ENCODE results near the gene PRR12. TPM values are rescaled to one million over a fixed set of nuclear protein-coding genes. Genes with fewer than 3 reads are reported as not detected.
A peak's percentile ranks its signal among the peaks of the same experiment; 100 is the strongest.

PRR12 gene
- total and polyA plus RNA-seq, 11 donors = 8.0 to 20.0 (median 14.2) TPM

DNA sequence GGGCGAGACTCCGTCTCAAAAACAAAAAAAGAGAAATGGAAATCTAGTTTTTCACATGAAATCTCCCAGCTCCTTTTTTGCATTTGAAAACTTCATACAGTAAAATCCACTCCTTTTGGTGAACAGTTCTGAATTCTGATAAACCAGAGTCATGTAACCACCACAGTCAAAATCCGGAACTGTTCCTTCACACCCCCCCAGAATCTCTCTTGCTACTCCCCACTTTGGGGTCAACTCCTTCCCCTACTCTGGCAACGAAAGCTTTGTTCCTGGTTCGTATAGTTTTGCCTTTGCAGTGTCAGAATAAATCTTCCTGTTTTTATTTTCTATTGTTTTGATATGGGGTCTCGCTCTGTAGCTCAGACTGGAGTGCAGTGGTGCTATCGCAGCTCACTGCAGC lies 39.5 kb upstream of the PRR12 start:
- H3K27me3 ChIP-seq = no peaks in the 10 kb centered on the region
- intact Hi-C loops (cut with DNase I) = no loop called here
- H3K4me1 ChIP-seq = peaks cover 0 to 53% (median under 1%) of the 10 kb centered on the region in 12 donors
- H3K36me3 ChIP-seq = peaks cover 0 to 40% (median 19%) of the 10 kb centered on the region in 9 donors
- ATAC-seq (no peak), DNase-seq (no peak)
- peak overlapping the region in 1 of 12 donors; percentile 51 for H3K27ac ChIP-seq
- 89 to 96% (median 93%) methylated on average over 7 of the region's 7 CpGs for WGBS, 4 donors
- no peaks in the 10 kb centered on the region for H3K9me3 ChIP-seq
- H3K4me3 ChIP-seq = no peak overlapping the region
- TF ChIP-seq, protein P1, sequence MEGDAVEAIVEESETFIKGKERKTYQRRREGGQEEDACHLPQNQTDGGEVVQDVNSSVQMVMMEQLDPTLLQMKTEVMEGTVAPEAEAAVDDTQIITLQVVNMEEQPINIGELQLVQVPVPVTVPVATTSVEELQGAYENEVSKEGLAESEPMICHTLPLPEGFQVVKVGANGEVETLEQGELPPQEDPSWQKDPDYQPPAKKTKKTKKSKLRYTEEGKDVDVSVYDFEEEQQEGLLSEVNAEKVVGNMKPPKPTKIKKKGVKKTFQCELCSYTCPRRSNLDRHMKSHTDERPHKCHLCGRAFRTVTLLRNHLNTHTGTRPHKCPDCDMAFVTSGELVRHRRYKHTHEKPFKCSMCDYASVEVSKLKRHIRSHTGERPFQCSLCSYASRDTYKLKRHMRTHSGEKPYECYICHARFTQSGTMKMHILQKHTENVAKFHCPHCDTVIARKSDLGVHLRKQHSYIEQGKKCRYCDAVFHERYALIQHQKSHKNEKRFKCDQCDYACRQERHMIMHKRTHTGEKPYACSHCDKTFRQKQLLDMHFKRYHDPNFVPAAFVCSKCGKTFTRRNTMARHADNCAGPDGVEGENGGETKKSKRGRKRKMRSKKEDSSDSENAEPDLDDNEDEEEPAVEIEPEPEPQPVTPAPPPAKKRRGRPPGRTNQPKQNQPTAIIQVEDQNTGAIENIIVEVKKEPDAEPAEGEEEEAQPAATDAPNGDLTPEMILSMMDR (IDR thresholded peaks at IDR 0.05) = no peak
- no peak for TF ChIP-seq POLR2A (IDR thresholded peaks at IDR 0.05)

DNA sequence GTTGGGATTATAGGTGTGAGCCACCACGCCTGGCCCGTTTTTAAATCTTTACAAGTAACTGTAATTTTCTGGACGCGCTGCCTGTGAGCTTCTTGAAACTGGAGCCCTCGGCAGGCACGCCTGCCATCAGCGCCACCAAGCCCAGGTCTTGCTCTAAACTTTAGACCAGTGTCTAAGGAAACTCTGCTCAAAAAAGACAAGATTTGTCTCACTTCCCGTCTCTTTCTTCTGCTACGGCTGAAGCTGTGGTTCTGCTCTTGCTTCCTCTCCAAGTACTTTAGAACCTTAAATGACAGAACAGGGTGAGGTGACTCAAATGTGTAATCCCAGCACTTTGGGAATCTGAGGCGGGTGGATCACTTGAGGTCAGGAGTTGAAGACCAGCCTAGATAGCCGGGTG lies 38.2 kb upstream of the PRR12 start:
- WGBS, 4 donors = 93 to 96% (median 94%) methylated on average over 11 of the region's 11 CpGs
- no peak for ATAC-seq

DNA sequence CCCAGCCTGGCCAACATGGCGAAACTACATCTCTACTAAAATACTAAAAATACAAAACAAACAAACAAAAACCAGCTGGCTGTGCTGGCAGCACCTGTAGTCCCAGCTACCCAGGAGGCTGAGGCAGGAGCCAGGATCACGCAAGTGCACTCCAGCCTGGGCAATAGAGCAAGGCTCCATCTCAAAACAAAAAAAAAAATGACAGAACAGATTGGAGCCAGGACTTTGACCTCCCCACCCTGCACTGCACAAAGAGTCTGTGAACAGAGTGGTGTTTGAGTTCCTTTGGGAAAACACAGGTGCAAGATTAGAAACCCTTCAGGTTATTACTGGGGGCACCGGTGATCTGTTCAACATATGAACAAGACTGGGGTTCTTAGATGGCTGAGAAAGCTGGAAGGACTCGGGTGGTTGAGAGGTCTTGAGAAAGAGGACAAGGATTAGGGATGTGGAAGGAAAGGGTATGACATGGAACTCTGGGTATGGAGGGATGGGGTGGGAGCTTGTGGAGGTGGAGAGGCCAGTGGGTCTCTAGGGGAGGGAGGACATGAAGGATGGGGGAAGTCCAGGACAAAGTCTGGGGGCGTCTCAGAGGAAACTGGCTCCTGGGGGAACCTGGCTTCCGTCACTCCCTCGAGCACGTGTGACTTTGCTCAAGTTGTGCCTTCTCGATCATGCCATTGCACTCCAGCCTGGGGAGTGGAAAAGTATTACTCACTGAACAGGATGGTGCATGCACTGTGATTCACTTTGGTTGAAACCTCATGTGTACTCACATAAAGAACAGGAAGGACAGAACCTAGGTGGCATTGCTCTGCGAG lies 37.3 kb upstream of the PRR12 start:
- Histone ChIP-seq H3K27ac (peak overlapping the region in 1 of 12 donors; percentile 63), H3K4me1 (peaks cover 0 to 50% (median 0%) of the 10 kb centered on the region in 12 donors), H3K4me3 (no peak overlapping the region), H3K9me3 (no peaks in the 10 kb centered on the region), H3K27me3 (no peaks in the 10 kb centered on the region), H3K36me3 (peaks cover 0 to 61% (median 40%) of the 10 kb centered on the region in 9 donors)
- TF ChIP-seq, protein P1 (IDR thresholded peaks at IDR 0.05) = no peak
- TF ChIP-seq POLR2A (IDR thresholded peaks at IDR 0.05) = no peak
- DNase-seq (no peak), ATAC-seq (no peak)
- 71 to 85% (median 76%) methylated on average over 10 of the region's 10 CpGs for WGBS, 4 donors
- intact Hi-C loops (cut with DNase I) = no loop called here

More for the DNA sequence above, 38.2 kb upstream of the PRR12 start:
- H3K9me3 ChIP-seq = no peaks in the 10 kb centered on the region
- intact Hi-C loops (cut with DNase I) = no loop called here
- no peak overlapping the region for H3K4me3 ChIP-seq
- no peaks in the 10 kb centered on the region for H3K27me3 ChIP-seq
- H3K27ac ChIP-seq = peak overlapping the region in 1 of 12 donors; percentile 63
- peaks cover 0 to 50% (median 0%) of the 10 kb centered on the region in 12 donors for H3K4me1 ChIP-seq
- DNase-seq = no peak
- TF ChIP-seq, protein P1 (IDR thresholded peaks at IDR 0.05) = no peak
- no peak for TF ChIP-seq POLR2A (IDR thresholded peaks at IDR 0.05)
- peaks cover 0 to 52% (median 31%) of the 10 kb centered on the region in 9 donors for H3K36me3 ChIP-seq

DNA sequence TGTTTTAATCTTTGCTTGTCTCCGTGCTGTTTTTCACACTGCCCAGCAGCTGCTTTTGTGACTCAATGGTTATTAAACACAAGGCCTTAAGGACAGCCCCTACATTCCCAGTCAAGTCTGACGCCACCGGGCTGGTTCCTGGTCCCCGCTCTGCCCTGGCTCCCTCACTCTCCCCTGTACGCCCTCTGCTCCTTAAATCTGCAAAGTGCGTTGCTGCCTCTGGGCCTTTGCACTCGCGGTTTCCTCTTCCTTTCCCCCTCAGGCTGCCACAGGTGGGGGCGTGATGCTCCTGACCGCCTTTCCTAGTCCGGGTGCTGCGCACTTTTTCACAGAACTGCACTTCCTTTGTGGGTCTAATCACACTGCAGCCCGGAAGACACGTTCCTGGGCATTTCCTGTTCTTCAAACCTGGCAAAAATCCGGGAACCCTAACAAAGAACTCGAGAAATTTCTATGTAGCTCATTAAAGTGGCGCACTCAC lies 36.2 kb upstream of the PRR12 start:
- whole genome bisulfite sequencing, 4 donors = 65 to 74% (median 71%) methylated on average over 17 of the region's 17 CpGs
- Histone ChIP-seq H3K4me1 (peaks cover 0 to 54% (median 0%) of the 10 kb centered on the region in 12 donors), H3K27me3 (no peaks in the 10 kb centered on the region), H3K27ac (peak overlapping the region in 9 of 12 donors; percentile 6 to 64 (median 43)), H3K4me3 (no peak overlapping the region), H3K9me3 (no peaks in the 10 kb centered on the region), H3K36me3 (peaks cover 0 to 72% (median 50%) of the 10 kb centered on the region in 9 donors)
- peak in 3 of 4 donors; percentile 3 to 69 (median 33) for ATAC-seq
- peak in 4 of 5 donors; percentile 36 to 69 (median 48) for DNase-seq
- TF ChIP-seq, protein P1 (IDR thresholded peaks at IDR 0.05) = no peak
- no peak for TF ChIP-seq POLR2A (IDR thresholded peaks at IDR 0.05)
- intact Hi-C loops (cut with DNase I) = no loop called here
